ENCODE measurements around the gene BRPF1.

Gene BRPF1

GRCh38 chr3:9695345-9695744 lies 36.2 kb upstream of the BRPF1 start:
- no peak overlapping the region for H2AFZ ChIP-seq (ENCODE audit: low read length)

DNA sequence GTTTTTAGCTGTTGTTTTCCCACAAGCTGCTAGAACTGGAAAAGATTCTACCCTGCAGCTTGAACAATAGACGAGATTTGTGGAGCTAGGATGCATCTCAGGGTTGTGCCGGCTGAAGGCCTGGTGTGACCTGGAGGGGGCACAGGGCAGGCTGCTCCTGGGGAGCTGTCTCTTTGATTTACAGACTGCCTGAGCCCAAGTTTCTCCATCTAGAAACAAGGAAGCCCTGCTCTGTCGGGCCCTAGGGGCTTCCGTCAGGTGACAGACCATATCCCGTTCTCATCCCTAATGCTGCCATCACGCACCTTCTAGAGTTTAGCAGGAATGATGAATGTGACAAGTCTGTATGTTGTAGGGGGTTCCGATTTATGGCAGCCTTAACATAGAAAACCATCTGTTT lies 35.8 kb upstream of the BRPF1 start:
- H3K27me3 ChIP-seq (replicated peaks; ENCODE audit: insufficient read depth, low read length), result no peaks in the 10 kb centered on the region
- no peak for TF ChIP-seq EZH2 (optimal IDR thresholded peaks at IDR 0.05; ENCODE audit: low read depth, low read length)
- no peak for TF ChIP-seq EZH2phosphoT487 (IDR thresholded peaks at IDR 0.05; ENCODE audit: low read length)
- TF ChIP-seq CTCF (IDR thresholded peaks at IDR 0.05; ENCODE audit: low read length), result no peak
- H3K4me2 ChIP-seq (ENCODE audit: low read depth, low read length), result no peak overlapping the region
- H2AFZ ChIP-seq (ENCODE audit: low read length), result no peak overlapping the region
- no peak overlapping the region for H3K4me3 ChIP-seq (ENCODE audit: low read length)
- no peaks in the 10 kb centered on the region for H3K4me1 ChIP-seq (ENCODE audit: low read length)
- H3F3A ChIP-seq (ENCODE audit: insufficient read depth, low read length), result no peaks in the 10 kb centered on the region
- no peaks in the 10 kb centered on the region for H3K9me3 ChIP-seq (replicated peaks; ENCODE audit: insufficient read depth, low read length)
- no peaks in the 10 kb centered on the region; the same call in 1 of the 2 replicates for H3K36me3 ChIP-seq (replicated peaks; ENCODE audit: insufficient read depth, low read length)
- H3K9me2 ChIP-seq (replicated peaks; ENCODE audit: insufficient read depth, low read length), result no peaks in the 10 kb centered on the region
- H3K9ac ChIP-seq (ENCODE audit: low read length), result no peak overlapping the region
- no peaks in the 10 kb centered on the region for H3K79me2 ChIP-seq (ENCODE audit: low read length)
- H4K20me1 ChIP-seq (ENCODE audit: insufficient read depth, low read length), result no peaks in the 10 kb centered on the region
- H3K27ac ChIP-seq (ENCODE audit: low read length), result no peak overlapping the region
- DNase-seq, result no peak

More at GRCh38 chr3:9695345-9695744, 36.2 kb upstream of the BRPF1 start:
- Histone ChIP-seq H3F3A (ENCODE audit: insufficient read depth, low read length) (no peaks in the 10 kb centered on the region), H3K4me3 (ENCODE audit: low read length) (no peak overlapping the region), H3K4me2 (ENCODE audit: low read depth, low read length) (no peak overlapping the region), H3K9ac (ENCODE audit: low read length) (no peak overlapping the region), H3K36me3 (replicated peaks; ENCODE audit: insufficient read depth, low read length) (no peaks in the 10 kb centered on the region; the same call in 1 of the 2 replicates), H3K79me2 (ENCODE audit: low read length) (no peaks in the 10 kb centered on the region), H3K9me3 (replicated peaks; ENCODE audit: insufficient read depth, low read length) (no peaks in the 10 kb centered on the region), H4K20me1 (ENCODE audit: insufficient read depth, low read length) (no peaks in the 10 kb centered on the region), H3K27ac (ENCODE audit: low read length) (no peak overlapping the region), H3K9me2 (replicated peaks; ENCODE audit: insufficient read depth, low read length) (no peaks in the 10 kb centered on the region), H3K4me1 (ENCODE audit: low read length) (no peaks in the 10 kb centered on the region), H3K27me3 (replicated peaks; ENCODE audit: insufficient read depth, low read length) (no peaks in the 10 kb centered on the region)
- TF ChIP-seq EZH2 (optimal IDR thresholded peaks at IDR 0.05; ENCODE audit: low read depth, low read length) (no peak), EZH2phosphoT487 (IDR thresholded peaks at IDR 0.05; ENCODE audit: low read length) (no peak), CTCF (IDR thresholded peaks at IDR 0.05; ENCODE audit: low read length) (no peak)
- DNase-seq, result no peak

- Histone ChIP-seq H4K20me1 (ENCODE audit: insufficient read depth, low read length) (no peaks in the 10 kb centered on the region), H3K4me2 (ENCODE audit: low read depth, low read length) (no peak overlapping the region), H3K27me3 (replicated peaks; ENCODE audit: insufficient read depth, low read length) (no peaks in the 10 kb centered on the region), H3F3A (ENCODE audit: insufficient read depth, low read length) (no peaks in the 10 kb centered on the region), H3K9me2 (replicated peaks; ENCODE audit: insufficient read depth, low read length) (no peaks in the 10 kb centered on the region), H3K4me3 (ENCODE audit: low read length) (no peak overlapping the region), H3K36me3 (replicated peaks; ENCODE audit: insufficient read depth, low read length) (no peaks in the 10 kb centered on the region; the same call in 1 of the 2 replicates), H2AFZ (ENCODE audit: low read length) (no peak overlapping the region), H3K79me2 (ENCODE audit: low read length) (no peaks in the 10 kb centered on the region), H3K4me1 (ENCODE audit: low read length) (no peaks in the 10 kb centered on the region), H3K9me3 (replicated peaks; ENCODE audit: insufficient read depth, low read length) (no peaks in the 10 kb centered on the region), H3K9ac (ENCODE audit: low read length) (no peak overlapping the region), H3K27ac (ENCODE audit: low read length) (no peak overlapping the region)
- TF ChIP-seq CTCF (IDR thresholded peaks at IDR 0.05; ENCODE audit: low read length) (no peak), EZH2 (optimal IDR thresholded peaks at IDR 0.05; ENCODE audit: low read depth, low read length) (no peak), EZH2phosphoT487 (IDR thresholded peaks at IDR 0.05; ENCODE audit: low read length) (no peak)
- no peak for DNase-seq
These were observed 34.9 kb upstream of the BRPF1 start for GRCh38 chr3:9696480-9697220.
